ENCODE measurements around the gene CCDC138. TPM values are rescaled to one million over a fixed set of nuclear protein-coding genes. Genes with fewer than 3 reads are reported as not detected.

Gene CCDC138
- total RNA-seq, 2 donors from 2014 or later: 2.9 to 8.0 TPM

DNA sequence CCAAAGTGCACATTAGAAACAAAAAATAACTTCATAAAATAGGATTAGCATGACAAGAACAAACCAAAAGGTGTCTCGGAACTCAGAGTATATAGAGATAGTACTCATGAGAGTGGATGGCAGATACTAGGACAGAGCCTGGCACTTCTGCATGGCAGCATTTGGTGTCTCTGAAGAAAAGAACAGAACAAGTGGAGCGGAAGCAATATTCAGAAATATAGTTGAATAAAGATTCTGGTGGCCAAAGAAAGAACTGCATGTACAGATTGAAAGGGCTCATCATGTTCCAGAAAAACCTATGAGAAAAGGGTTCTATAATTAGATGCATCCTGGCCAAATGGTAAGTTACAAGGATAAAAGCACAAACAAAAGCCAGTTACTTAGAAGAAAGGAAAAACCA, 90.9 kb downstream of the CCDC138 start:
- TF ChIP-seq, protein P1, sequence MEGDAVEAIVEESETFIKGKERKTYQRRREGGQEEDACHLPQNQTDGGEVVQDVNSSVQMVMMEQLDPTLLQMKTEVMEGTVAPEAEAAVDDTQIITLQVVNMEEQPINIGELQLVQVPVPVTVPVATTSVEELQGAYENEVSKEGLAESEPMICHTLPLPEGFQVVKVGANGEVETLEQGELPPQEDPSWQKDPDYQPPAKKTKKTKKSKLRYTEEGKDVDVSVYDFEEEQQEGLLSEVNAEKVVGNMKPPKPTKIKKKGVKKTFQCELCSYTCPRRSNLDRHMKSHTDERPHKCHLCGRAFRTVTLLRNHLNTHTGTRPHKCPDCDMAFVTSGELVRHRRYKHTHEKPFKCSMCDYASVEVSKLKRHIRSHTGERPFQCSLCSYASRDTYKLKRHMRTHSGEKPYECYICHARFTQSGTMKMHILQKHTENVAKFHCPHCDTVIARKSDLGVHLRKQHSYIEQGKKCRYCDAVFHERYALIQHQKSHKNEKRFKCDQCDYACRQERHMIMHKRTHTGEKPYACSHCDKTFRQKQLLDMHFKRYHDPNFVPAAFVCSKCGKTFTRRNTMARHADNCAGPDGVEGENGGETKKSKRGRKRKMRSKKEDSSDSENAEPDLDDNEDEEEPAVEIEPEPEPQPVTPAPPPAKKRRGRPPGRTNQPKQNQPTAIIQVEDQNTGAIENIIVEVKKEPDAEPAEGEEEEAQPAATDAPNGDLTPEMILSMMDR (IDR thresholded peaks at IDR 0.05): no peak

DNA sequence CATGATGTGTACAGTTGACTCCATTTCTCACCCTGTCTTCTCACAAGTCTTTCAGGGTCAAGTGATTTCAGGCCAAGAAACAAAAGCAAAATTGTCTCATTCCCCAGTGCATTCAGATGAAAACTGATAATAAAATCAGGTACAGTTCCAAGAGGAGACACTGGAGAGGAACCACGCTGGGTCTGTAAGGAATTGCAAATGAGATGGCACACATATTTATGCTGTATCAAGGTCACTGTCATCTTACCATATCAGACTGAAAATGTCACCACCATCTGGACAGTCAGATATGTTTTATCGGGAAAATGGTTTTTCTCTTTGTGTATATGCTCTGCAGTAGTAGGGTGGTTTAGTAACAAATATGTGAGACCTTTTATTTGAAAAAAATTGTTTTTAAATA, 91.7 kb downstream of the CCDC138 start:
- DNase-seq: no peak
- H3K4me1 ChIP-seq: no peaks in the 10 kb centered on the region
- H3K4me3 ChIP-seq: no peak overlapping the region
- no peaks in the 10 kb centered on the region for H3K36me3 ChIP-seq
- intact Hi-C loops (cut with DNase I): no loop called here
- no peaks in the 10 kb centered on the region for H3K27me3 ChIP-seq
- no peaks in the 10 kb centered on the region for H3K9me3 ChIP-seq
- H3K9ac ChIP-seq (ENCODE audit: low read depth in 2 of 2, low read length in 2 of 2): no peak overlapping the region
- TF ChIP-seq, protein P1 (IDR thresholded peaks at IDR 0.05): no peak
- H3K27ac ChIP-seq: no peak overlapping the region

More for the DNA sequence above, 90.9 kb downstream of the CCDC138 start:
- DNase-seq: no peak
- Histone ChIP-seq H3K36me3 (no peaks in the 10 kb centered on the region), H3K4me1 (no peaks in the 10 kb centered on the region), H3K9me3 (no peaks in the 10 kb centered on the region), H3K27ac (no peak overlapping the region), H3K4me3 (no peak overlapping the region), H3K27me3 (no peaks in the 10 kb centered on the region), H3K9ac (ENCODE audit: low read depth in 2 of 2, low read length in 2 of 2) (no peak overlapping the region)
- intact Hi-C loops (cut with DNase I): no loop called here

- H3K4me1 ChIP-seq: no peaks in the 10 kb centered on the region
- H3K27me3 ChIP-seq: no peaks in the 10 kb centered on the region
- intact Hi-C loops (cut with DNase I): no loop called here
- TF ChIP-seq, protein P1 (IDR thresholded peaks at IDR 0.05): no peak
- no peak overlapping the region for H3K4me3 ChIP-seq
- H3K27ac ChIP-seq: no peak overlapping the region
- no peak for DNase-seq
- no peaks in the 10 kb centered on the region for H3K9me3 ChIP-seq
- no peak overlapping the region for H3K9ac ChIP-seq (ENCODE audit: low read depth in 2 of 2, low read length in 2 of 2)
- no peaks in the 10 kb centered on the region for H3K36me3 ChIP-seq
Observed at GRCh38 chr2:108884619-108885018, 98.0 kb downstream of the CCDC138 start.

GRCh38 chr2:108889907-108890306, 103.3 kb downstream of the CCDC138 start:
- no peaks in the 10 kb centered on the region for H3K4me1 ChIP-seq
- TF ChIP-seq, protein P1 (IDR thresholded peaks at IDR 0.05): no peak
- H3K36me3 ChIP-seq: no peaks in the 10 kb centered on the region
- DNase-seq: no peak
- intact Hi-C loops (cut with DNase I): no loop called here
- no peak overlapping the region for H3K9ac ChIP-seq (ENCODE audit: low read depth in 2 of 2, low read length in 2 of 2)
- no peak overlapping the region for H3K4me3 ChIP-seq
- no peaks in the 10 kb centered on the region for H3K9me3 ChIP-seq
- no peak overlapping the region for H3K27ac ChIP-seq
- no peaks in the 10 kb centered on the region for H3K27me3 ChIP-seq

- no peaks in the 10 kb centered on the region for H3K27me3 ChIP-seq
- H3K4me1 ChIP-seq: no peaks in the 10 kb centered on the region
- H3K27ac ChIP-seq: no peak overlapping the region
- no peak for DNase-seq
- no peaks in the 10 kb centered on the region for H3K36me3 ChIP-seq
- no peaks in the 10 kb centered on the region for H3K9me3 ChIP-seq
- no peak overlapping the region for H3K4me3 ChIP-seq
- intact Hi-C loops (cut with DNase I): no loop called here
- TF ChIP-seq, protein P1 (IDR thresholded peaks at IDR 0.05): no peak
- H3K9ac ChIP-seq (ENCODE audit: low read depth in 2 of 2, low read length in 2 of 2): no peak overlapping the region
Observed at GRCh38 chr2:108893277-108893676, 106.7 kb downstream of the CCDC138 start.

DNA sequence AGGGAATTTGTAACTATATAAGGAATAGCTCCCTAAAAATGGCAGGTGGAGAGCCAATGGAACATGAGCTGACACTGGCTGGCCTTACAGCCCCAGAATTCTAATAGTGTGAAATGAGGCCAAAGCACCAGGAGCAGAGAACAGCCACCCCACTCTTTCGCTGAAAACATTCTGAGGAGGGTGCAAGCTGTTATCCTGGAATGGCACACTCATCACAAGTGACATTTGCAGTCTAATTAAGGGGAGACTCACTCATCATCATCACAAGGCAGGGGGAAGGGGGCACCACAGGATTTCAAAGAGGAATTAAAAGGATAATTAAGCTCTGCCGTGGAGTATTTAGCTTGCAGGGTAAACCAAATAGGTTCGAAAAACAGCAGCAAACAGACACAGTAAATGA, 108.2 kb downstream of the CCDC138 start:
- intact Hi-C loops (cut with DNase I): no loop called here
- Histone ChIP-seq H3K4me3 (no peak overlapping the region), H3K9me3 (no peaks in the 10 kb centered on the region), H3K27ac (no peak overlapping the region), H3K9ac (ENCODE audit: low read depth in 2 of 2, low read length in 2 of 2) (no peak overlapping the region), H3K27me3 (no peaks in the 10 kb centered on the region), H3K36me3 (no peaks in the 10 kb centered on the region), H3K4me1 (no peaks in the 10 kb centered on the region)
- no peak for DNase-seq
- TF ChIP-seq, protein P1 (IDR thresholded peaks at IDR 0.05): no peak
